Activated naive CD8-positive, alpha-beta T cell treated with anti-CD3 and anti-CD28 coated beads for 36 hours (primary cell): ENCODE measurements around the gene ENTPD6. TPM values are rescaled to one million over a fixed set of nuclear protein-coding genes. Genes with fewer than 3 reads are reported as not detected.
A peak's percentile ranks its signal among the peaks of the same experiment; 100 is the strongest.
"Not testable (repeated sequence)": the region's sequence is repeated elsewhere in the genome, so short reads cannot be mapped to it uniquely, and the experiment has no call there.

Source experiments
- DNase-seq: peaks from one replicate; pipeline ENCODE4 v3.0.0; 2021
- H3K27ac Mint-ChIP-seq: one replicate; pipeline ENCODE4 v1.8.0; 2022; ENCODE audit warnings: mild to moderate bottlenecking, moderate library complexity, mixed read lengths
- H3K27me3 Mint-ChIP-seq: one replicate; pipeline ENCODE4 v1.8.0; 2022; ENCODE audit warnings: mild to moderate bottlenecking, mixed read lengths
- H3K36me3 Mint-ChIP-seq: one replicate; pipeline ENCODE4 v1.8.0; 2021; ENCODE audit warnings: mild to moderate bottlenecking, mixed read lengths
- H3K4me1 Mint-ChIP-seq: one replicate; pipeline ENCODE4 v1.8.0; 2021; ENCODE audit warnings: mixed read lengths
- H3K4me3 Mint-ChIP-seq: one replicate; pipeline ENCODE4 v1.8.0; 2022; ENCODE audit warnings: mild to moderate bottlenecking, moderate library complexity, mixed read lengths
- H3K9me3 Mint-ChIP-seq: one replicate; pipeline ENCODE4 v1.8.0; 2022; ENCODE audit warnings: mixed read lengths
- total RNA-seq, 2 experiments: library from RNA; stranded (reverse); gene quantifications; one replicate each; pipeline ENCODE4 v1.2.3, GENCODE V29; 2021

The ENTPD6 gene
- total RNA-seq, 2 experiments from 2014 or later: 35.2 to 40.2 TPM

DNA sequence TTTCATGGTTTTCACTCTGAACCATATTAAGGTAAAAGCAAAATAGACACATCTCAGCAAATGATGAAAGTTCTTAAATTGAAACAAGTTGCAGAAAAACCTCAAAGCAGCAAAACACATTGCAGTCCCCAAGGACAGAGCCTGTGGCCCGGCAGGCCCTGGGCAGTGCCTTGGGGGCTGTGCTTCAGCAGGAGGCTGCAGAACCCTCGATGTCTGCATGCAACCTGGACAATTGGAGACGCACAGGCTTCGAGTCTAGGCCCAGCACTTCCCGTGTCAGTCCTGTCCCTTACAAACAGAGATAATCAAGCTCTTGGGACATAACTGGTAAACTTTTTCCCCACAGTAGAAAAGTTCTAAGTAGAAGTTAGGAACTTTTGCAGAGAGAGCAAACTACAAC, 61.6 kb downstream of the ENTPD6 start:
- no peaks in the 10 kb centered on the region for H3K27me3 Mint-ChIP-seq
- H3K9me3 Mint-ChIP-seq: no peaks in the 10 kb centered on the region
- no peak overlapping the region for H3K4me3 Mint-ChIP-seq
- H3K27ac Mint-ChIP-seq: no peak overlapping the region
- H3K4me1 Mint-ChIP-seq: peaks cover 58% of the 10 kb centered on the region
- no peak for DNase-seq
- H3K36me3 Mint-ChIP-seq: peaks cover 34% of the 10 kb centered on the region

DNA sequence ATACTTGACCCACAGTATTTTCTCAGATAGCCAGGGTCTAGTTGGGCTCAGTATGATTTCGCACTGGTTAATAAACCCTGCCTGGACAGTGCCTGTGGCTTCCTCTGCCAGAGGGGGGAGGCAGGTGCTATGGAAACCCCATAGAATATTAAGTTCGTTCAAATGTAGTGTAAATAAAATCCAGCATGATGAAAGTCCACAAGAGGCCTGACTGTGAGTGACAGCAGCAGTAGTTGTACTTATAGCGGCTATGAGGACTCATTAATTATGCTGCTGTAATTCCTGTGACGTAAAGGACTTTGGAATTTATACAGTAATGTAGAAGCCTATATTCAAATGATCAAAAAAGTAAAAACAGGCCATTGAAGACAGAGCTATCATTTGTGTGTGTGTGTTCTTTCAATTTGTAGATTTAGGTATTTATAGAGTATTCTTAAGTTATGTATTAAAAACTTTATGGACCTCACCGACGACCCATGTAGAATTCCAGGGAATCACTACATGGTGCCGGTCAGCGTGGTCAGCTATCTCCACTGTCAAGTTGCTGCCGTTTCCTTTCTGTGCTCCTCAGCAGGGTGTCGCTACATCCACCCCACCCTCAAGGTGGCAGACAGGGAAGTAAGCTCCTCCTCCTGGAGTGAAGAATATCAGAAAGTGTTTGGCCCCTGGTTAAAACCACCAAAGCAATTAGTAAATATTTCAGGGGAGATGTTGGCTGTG, 62.4 kb downstream of the ENTPD6 start:
- Mint-ChIP-seq H3K9me3 (no peaks in the 10 kb centered on the region), H3K36me3 (peaks cover 37% of the 10 kb centered on the region), H3K27ac (no peak overlapping the region), H3K27me3 (no peaks in the 10 kb centered on the region), H3K4me3 (no peak overlapping the region), H3K4me1 (peaks cover 51% of the 10 kb centered on the region)
- no peak for DNase-seq

DNA sequence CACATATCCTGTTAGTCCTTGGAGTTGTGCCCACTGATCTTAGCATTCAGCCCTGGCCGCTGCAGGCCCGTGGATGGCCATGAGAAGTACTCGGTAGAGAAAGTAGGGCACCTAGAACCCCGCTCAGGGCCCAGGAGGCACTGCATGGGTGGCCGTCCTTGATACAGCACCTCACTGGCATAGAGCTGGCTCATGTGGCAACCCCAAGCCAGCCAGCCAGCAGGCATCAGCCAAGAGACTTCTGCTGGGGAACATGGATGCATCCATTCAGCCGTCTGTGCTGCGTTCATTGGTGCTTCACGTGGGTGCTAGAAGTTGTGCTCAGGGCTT, 62.9 kb downstream of the ENTPD6 start:
- Mint-ChIP-seq H3K4me1 (peaks cover 47% of the 10 kb centered on the region), H3K27ac (peak overlapping the region; percentile 86), H3K4me3 (no peak overlapping the region), H3K9me3 (peaks cover 1% of the 10 kb centered on the region), H3K36me3 (peaks cover 41% of the 10 kb centered on the region), H3K27me3 (no peaks in the 10 kb centered on the region)
- no peak for DNase-seq

DNA sequence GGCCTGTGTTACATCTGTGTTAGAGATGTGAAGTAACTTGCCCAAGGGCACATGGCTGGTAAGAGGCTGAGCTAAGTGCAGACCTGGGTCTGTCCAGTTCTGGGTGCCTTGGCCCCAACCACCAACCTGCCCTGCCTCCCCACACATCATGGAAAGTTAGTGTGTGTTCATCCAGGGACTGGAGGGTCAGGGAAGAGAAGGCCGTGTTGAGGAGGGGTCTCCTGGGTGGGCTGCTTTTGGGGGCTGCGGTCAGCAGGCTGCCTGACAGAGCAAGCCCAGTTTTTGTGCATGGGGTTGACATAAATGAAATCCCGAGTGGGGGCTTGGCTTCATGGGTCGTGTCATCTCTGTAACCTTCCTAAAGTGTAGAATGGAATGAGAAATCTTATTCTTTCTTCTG, 63.3 kb downstream of the ENTPD6 start:
- no peak overlapping the region for H3K4me3 Mint-ChIP-seq
- peak overlapping the region; percentile 86 for H3K27ac Mint-ChIP-seq
- H3K9me3 Mint-ChIP-seq: peaks cover 1% of the 10 kb centered on the region
- peaks cover 41% of the 10 kb centered on the region for H3K36me3 Mint-ChIP-seq
- no peak for DNase-seq
- H3K4me1 Mint-ChIP-seq: peaks cover 44% of the 10 kb centered on the region
- no peaks in the 10 kb centered on the region for H3K27me3 Mint-ChIP-seq

DNA sequence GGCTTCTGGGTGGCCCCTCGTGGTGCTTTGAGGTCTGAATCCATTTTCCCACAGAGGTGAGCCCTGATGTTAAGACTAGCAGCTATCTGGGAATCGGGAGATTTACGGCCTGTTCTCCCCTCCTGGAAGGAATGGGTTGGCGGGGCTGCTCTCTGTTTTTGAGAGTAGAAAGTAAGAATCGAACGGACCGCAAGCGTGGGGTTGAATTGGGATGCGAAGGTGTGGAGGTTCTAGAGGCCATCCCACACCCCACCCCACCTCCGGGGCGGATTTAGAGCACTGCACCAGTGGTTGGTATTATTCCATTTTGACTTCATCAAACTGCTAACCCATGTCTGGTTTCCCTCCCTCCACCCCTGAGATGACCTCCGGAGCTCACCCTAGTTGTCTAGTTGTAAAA, 63.8 kb downstream of the ENTPD6 start:
- H3K9me3 Mint-ChIP-seq: peaks cover 5% of the 10 kb centered on the region
- H3K36me3 Mint-ChIP-seq: peaks cover 45% of the 10 kb centered on the region
- H3K27ac Mint-ChIP-seq: peak overlapping the region; percentile 86
- no peak for DNase-seq
- peaks cover 44% of the 10 kb centered on the region for H3K4me1 Mint-ChIP-seq
- peak overlapping the region; percentile 59 for H3K4me3 Mint-ChIP-seq
- H3K27me3 Mint-ChIP-seq: no peaks in the 10 kb centered on the region

DNA sequence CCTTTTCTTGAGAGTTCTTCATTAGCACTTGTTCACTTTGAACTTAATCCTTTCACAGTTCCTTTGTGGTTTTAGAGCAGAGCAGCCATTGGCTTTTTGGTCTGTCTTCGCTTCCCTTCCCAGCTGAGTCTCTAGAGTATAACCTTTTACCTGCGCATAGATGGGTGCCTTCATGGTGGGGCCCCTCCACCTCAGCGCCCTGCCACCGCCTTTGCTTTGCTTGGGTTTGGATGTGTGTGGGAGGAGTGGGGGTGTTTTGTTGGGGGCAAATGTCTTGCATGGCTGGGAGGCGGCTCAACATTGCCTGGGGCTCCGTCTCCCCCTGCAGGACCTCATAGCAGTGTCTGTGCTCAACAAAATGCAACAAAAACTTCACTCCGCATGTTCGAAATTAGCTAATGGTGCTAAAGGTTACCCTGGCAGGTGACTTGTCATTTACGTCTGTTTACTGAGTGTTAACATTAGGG, 64.3 kb downstream of the ENTPD6 start:
- Mint-ChIP-seq H3K27me3 (no peaks in the 10 kb centered on the region), H3K9me3 (peaks cover 6% of the 10 kb centered on the region), H3K36me3 (peaks cover 48% of the 10 kb centered on the region), H3K27ac (peak overlapping the region; percentile 86), H3K4me3 (peak overlapping the region; percentile 59), H3K4me1 (peaks cover 44% of the 10 kb centered on the region)
- peak; percentile 57 for DNase-seq

DNA sequence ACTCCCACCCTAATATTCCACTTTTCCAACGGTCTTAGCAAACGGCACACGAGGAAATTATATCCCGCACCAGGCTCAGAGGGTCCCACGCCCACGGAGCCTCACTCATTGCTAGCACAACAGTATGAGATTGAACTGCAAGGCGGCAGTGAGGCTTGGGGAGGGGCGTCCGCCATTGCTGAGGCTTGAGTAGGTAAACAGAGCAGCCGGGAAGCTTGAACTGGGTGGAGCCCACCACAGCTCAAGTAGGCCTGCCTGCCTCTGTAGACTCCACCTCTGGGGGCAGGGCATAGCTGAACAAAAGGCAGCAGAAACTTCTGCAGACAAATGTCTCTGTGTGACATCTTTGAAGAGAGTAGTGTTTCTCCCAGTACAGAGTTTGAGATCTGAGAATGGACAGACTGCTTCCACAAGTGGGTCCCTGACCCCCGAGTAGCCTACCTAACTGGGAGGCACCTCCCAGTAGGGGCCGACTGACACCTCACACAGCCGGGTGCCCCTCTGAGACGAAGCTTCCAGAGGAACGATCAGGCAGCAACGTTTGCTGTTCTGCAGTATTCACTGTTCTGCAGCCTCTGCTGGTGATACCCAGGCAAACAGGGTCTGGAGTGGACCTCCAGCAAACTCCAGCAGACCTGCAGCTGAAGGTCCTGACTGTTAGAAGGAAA, 65.4 kb downstream of the ENTPD6 start:
- Mint-ChIP-seq H3K27ac (peak overlapping the region; percentile 69), H3K4me1 (peaks cover 44% of the 10 kb centered on the region), H3K36me3 (peaks cover 50% of the 10 kb centered on the region)
- H3K9me3 Mint-ChIP-seq, H3K4me3 Mint-ChIP-seq, DNase-seq, H3K27me3 Mint-ChIP-seq: not testable (repeated sequence)

DNA sequence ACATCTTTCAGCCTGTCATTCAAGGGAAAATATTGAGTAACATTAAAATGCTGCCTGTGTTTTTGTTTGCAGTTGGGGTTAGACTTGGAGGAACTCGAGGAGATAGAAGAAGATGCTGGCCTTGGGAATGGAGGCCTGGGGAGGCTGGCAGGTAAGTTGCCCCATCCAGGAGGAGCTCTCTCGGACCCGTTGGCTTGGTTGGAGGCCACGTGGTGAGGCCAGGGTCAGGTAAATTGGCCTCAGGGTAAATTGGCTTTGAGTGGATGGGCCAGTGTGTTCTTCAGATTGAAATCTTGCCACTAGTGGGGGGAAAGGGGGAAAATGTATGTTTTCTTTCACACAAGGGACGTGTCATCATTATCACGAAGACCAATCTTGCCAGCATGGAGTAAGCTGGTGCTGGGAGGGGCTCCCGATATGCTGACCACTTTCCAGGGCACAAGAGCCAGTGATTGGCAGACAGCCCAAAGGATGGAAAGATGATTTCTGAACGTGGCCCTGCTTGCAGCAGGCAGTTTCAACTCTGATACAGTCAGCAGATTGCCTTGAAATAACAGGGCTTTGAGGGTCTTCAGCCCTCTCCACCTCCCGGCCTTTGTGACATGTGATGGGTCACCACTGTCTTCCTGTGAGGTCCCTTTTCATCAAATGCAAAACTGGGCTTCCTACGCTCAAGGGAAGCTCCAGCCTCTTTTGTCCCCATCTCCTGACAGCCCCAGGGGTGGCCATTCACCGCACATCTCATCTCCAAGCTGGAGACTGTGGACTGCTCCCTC, 73.7 kb downstream of the ENTPD6 start:
- Mint-ChIP-seq H3K36me3 (peaks cover 24% of the 10 kb centered on the region), H3K27me3 (no peaks in the 10 kb centered on the region), H3K9me3 (peaks cover 2% of the 10 kb centered on the region), H3K4me1 (peaks cover 2% of the 10 kb centered on the region), H3K4me3 (no peak overlapping the region), H3K27ac (no peak overlapping the region)
- no peak for DNase-seq

DNA sequence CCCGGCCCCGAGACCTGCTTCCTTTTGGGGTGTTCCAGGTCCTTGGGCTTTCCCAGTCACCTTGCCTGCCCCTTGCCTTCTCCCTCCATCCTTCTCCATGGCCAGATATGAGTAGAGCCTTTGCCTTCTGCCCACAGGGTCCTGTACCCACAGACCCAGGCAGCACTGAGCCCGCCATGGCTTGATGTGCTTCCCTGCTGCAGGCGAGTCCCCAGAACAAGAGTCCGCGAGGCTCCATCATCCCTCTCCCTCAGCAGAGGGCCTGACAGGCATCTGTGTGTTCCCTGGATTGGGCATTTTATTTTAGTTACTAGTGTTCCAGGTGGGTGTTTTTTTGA, 74.3 kb downstream of the ENTPD6 start:
- H3K27ac Mint-ChIP-seq: peak overlapping the region; percentile 51
- DNase-seq: no peak
- no peaks in the 10 kb centered on the region for H3K27me3 Mint-ChIP-seq
- H3K4me3 Mint-ChIP-seq: no peak overlapping the region
- H3K36me3 Mint-ChIP-seq: peaks cover 21% of the 10 kb centered on the region
- no peaks in the 10 kb centered on the region for H3K9me3 Mint-ChIP-seq
- peaks cover 2% of the 10 kb centered on the region for H3K4me1 Mint-ChIP-seq

DNA sequence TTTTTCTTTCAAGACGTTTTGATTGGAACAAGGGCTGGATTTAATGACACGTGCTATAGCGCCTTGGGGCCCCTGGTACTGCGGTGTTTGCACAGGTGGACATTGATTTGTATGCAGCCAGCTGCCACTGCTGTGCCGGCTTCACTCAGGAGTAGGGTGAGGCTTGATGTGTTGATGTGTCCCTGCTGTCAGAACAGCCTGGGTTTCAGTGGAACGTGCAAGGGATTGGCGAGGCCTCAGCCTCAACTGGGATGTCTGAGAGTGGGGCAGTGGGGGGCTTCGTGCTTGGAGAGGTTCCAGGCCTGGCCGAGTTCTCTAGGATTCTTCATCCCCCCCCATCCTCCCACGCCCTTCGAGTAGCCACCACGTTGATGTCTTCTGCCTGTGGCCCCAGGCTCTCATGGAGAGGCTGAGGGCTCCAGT, 75.3 kb downstream of the ENTPD6 start:
- H3K4me3 Mint-ChIP-seq: no peak overlapping the region
- H3K27me3 Mint-ChIP-seq: no peaks in the 10 kb centered on the region
- H3K27ac Mint-ChIP-seq: no peak overlapping the region
- H3K4me1 Mint-ChIP-seq: peaks cover 2% of the 10 kb centered on the region
- peaks cover 19% of the 10 kb centered on the region for H3K36me3 Mint-ChIP-seq
- no peak for DNase-seq
- H3K9me3 Mint-ChIP-seq: no peaks in the 10 kb centered on the region

DNA sequence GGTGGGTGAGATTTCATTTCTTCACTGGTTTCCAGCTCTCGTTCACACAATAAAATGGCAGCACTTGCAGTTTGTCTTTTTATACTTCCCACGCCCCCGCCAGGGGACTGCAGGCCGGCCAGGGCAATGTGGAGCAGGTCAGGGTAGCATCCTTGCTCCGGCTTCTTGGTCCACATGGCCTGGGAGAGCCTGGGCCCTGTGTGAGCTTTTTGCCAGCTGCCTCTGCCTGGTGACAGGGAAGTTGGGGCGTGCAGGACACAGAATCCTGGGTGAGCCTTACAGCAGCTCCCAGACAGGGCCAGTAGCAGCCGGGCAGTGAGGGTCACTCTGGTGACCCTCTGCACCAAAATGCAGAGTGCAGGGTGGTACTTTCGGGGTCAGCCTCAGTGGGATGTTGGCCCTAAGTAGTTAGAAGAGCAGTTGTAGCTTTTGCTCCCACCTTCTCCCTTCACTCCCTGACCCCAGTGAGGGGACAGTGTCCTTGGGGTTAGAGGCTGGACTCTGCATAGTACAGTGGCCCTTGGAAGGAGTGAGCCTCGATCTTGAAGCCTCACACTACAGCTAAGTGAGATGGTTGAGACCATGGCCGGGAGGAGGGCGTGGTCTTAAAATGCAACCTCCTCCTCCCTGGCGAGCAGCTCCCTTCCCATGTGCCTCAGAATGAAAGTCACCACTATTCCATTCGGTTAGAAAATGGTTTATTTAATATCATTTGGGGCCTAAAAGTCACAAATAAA, 76.1 kb downstream of the ENTPD6 start:
- Mint-ChIP-seq H3K4me1 (peaks cover 2% of the 10 kb centered on the region), H3K27me3 (no peaks in the 10 kb centered on the region), H3K27ac (no peak overlapping the region), H3K9me3 (no peaks in the 10 kb centered on the region), H3K36me3 (peaks cover 21% of the 10 kb centered on the region), H3K4me3 (no peak overlapping the region)
- DNase-seq: no peak

DNA sequence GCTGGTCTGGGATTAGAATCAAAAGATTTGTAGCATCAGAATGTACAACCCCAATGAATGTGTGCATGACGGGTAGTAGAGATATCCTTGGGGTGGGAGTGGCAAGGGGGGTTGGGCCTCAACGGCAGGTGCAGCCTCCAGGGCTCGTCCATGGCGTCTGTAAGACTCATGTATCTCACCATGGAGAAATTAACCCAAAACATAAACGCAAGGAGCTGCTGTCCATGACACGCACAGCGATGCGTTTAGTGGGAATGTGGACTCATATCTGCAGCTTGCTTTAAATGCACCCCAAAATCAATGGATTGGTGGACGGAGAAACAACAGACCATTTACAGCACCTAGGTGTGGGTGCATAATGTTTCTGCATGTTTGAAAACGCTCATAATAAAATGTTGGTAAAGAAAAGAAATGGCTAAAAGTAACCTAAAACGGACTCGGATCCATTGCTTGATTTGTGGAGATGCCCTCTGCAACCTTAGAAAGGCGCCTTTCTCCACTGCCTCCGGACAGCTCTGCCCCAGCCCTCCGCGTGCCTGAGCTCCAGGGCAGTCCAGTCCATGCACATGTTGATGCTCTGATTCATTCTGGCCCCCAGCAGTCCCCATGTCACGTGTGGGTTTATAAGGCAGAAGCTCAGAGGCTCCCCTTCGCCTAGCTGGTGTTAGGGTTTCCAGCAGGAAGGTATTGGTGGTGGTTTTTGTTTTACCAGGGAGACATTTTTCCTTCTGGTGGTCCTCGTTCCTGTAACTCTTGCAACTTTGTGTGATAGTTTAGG, 76.9 kb downstream of the ENTPD6 start:
- Mint-ChIP-seq H3K36me3 (peaks cover 18% of the 10 kb centered on the region), H3K4me1 (no peaks in the 10 kb centered on the region), H3K27me3 (no peaks in the 10 kb centered on the region), H3K4me3 (no peak overlapping the region), H3K9me3 (no peaks in the 10 kb centered on the region), H3K27ac (no peak overlapping the region)
- DNase-seq: no peak

DNA sequence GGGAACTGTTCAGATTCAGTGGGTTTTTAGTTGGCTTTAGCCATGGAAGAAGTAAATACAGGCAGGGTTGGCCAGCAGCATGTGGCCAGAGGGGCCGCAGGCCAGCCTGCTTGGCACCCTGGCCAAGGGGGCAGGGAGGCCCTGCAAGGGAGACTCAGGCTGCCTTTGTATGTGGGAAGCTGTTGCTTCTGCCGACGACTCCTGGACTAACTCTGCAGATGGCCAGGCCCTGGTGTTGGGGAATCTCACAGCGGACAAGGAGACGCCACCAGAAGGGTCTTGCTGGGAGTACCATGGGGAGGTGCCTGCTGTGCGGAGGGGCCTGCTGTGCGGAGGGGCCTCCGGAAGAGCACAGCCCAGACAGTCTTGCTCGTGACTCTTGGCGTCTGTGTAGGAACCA, 77.5 kb downstream of the ENTPD6 start:
- Mint-ChIP-seq H3K4me3 (no peak overlapping the region), H3K27ac (no peak overlapping the region), H3K4me1 (no peaks in the 10 kb centered on the region), H3K9me3 (no peaks in the 10 kb centered on the region), H3K36me3 (peaks cover 18% of the 10 kb centered on the region), H3K27me3 (no peaks in the 10 kb centered on the region)
- DNase-seq: no peak

DNA sequence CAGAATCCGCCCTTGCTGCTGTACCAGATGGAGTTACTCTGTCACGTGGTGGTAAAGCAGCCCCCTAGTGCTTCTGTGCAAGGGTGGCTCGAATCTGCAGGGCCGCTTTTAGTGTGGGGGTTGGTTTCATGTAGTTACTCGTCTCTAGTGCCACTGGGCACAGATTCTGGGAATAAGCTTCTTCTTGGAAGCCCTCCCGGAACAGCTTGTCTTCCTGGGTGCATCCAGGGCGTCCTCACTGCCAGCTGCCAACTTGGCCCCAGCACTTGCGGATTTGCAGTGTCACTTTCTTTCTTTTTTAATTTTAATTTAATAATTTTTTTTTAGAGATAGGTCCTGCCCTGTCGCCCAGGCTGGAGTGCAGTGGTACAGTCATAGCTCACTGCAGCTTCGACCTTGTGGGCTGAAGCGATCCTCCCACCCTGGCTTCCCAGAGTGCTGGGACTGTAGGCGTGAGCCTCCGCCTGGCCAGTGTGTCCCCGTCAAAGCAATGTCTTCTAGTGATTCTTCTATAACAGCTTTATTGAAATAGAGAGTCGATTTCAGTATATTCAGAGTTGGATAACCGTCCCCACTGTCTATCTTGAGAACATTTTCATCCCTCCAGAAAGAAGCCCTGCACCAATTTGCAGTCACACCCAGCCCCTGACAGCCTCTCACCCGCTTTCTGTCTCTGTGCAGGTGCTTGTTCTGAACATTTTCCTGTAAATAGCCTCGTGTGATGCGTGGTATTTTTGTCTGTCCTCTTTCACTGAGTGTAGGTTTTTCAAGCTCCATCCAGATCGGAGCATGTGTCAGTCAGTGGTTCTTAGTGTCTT, 78.2 kb downstream of the ENTPD6 start:
- Mint-ChIP-seq H3K9me3 (no peaks in the 10 kb centered on the region), H3K27me3 (no peaks in the 10 kb centered on the region), H3K36me3 (peaks cover 18% of the 10 kb centered on the region), H3K27ac (no peak overlapping the region), H3K4me3 (no peak overlapping the region), H3K4me1 (no peaks in the 10 kb centered on the region)
- no peak for DNase-seq
